H9 (cell line): ENCODE results near the gene OR2T33. TPM values are rescaled to one million over a fixed set of nuclear protein-coding genes. Genes with fewer than 3 reads are reported as not detected.
"Not testable (repeated sequence)": the region's sequence is repeated elsewhere in the genome, so short reads cannot be mapped to it uniquely, and the experiment has no call there.

Experiments used
- DNase-seq: peaks from one replicate; pipeline ENCODE4 v3.0.0-alpha.2; 2017
- H2AFZ ChIP-seq: one replicate; pipeline ENCODE4 v1.6.1; 2013; ENCODE audit warnings: mild to moderate bottlenecking, low read length, control low read depth, moderate library complexity
- H2AK5ac ChIP-seq: 2 replicates; pipeline ENCODE4 v1.6.1; 2013; ENCODE audit warnings: low read length, control low read depth, mixed read lengths; ENCODE audit not compliant: insufficient read length
- H2BK120ac ChIP-seq: one replicate; pipeline ENCODE4 v1.6.1; 2013; ENCODE audit warnings: low read depth, mild to moderate bottlenecking, low read length, control low read depth, inconsistent platforms; ENCODE audit not compliant: poor library complexity, severe bottlenecking
- H2BK12ac ChIP-seq: 2 replicates; pipeline ENCODE4 v1.6.1; 2013; ENCODE audit warnings: low read length, control low read depth, mixed read lengths, low read depth; ENCODE audit not compliant: insufficient read length
- H2BK15ac ChIP-seq: 2 replicates; pipeline ENCODE4 v1.6.1; 2013; ENCODE audit warnings: low read depth, low read length, control low read depth
- H2BK20ac ChIP-seq: one replicate; pipeline ENCODE4 v1.6.1; 2013; ENCODE audit warnings: low read depth, mild to moderate bottlenecking, low read length, control low read depth, inconsistent platforms; ENCODE audit not compliant: poor library complexity, severe bottlenecking
- H2BK5ac ChIP-seq: 2 replicates; pipeline ENCODE4 v1.6.1; 2013; ENCODE audit warnings: low read length, control low read depth, mixed read lengths; ENCODE audit not compliant: insufficient read length
- H3K14ac ChIP-seq: 2 replicates; pipeline ENCODE4 v1.6.1; 2013; ENCODE audit warnings: low read length, control low read depth; ENCODE audit not compliant: insufficient read depth
- H3K18ac ChIP-seq: 2 replicates; pipeline ENCODE4 v1.6.1; 2013; ENCODE audit warnings: low read depth, mild to moderate bottlenecking, mixed read lengths, low read length, control low read depth; ENCODE audit not compliant: insufficient read length
- H3K23ac ChIP-seq: 2 replicates; pipeline ENCODE4 v1.6.1; 2013; ENCODE audit warnings: low read length, control low read depth, mixed read lengths, low read depth; ENCODE audit not compliant: insufficient read length
- H3K23me2 ChIP-seq: 2 replicates; pipeline ENCODE4 v1.6.1; 2013; ENCODE audit warnings: low read depth, mild to moderate bottlenecking, mixed read lengths, low read length, control low read depth; ENCODE audit not compliant: insufficient read length, poor library complexity, severe bottlenecking
- H3K27ac ChIP-seq: 2 replicates; pipeline ENCODE4 v1.5.1; 2013; ENCODE audit warnings: low read length, control low read depth, mixed read lengths, low read depth; ENCODE audit not compliant: insufficient read length
- H3K27me3 ChIP-seq: 2 replicates; pipeline ENCODE4 v1.6.1; 2013; ENCODE audit warnings: low read length, control low read depth, inconsistent platforms; ENCODE audit not compliant: insufficient read depth
- H3K4ac ChIP-seq: 2 replicates; pipeline ENCODE4 v1.6.1; 2013; ENCODE audit warnings: low read depth, mild to moderate bottlenecking, control low read depth, inconsistent platforms, low read length, moderate library complexity
- H3K4me1 ChIP-seq: 2 replicates; pipeline ENCODE4 v1.6.1; 2013; ENCODE audit warnings: low read length, control low read depth, inconsistent platforms; ENCODE audit not compliant: insufficient read depth
- H3K4me2 ChIP-seq: 2 replicates; pipeline ENCODE4 v1.6.1; 2013; ENCODE audit warnings: low read length, control low read depth, mixed read lengths; ENCODE audit not compliant: insufficient read length, insufficient read depth
- H3K56ac ChIP-seq: 2 replicates; pipeline ENCODE4 v1.6.1; 2013; ENCODE audit warnings: low read depth, mild to moderate bottlenecking, mixed read lengths, low read length, control low read depth; ENCODE audit not compliant: insufficient read length
- H3K79me1 ChIP-seq: 2 replicates; pipeline ENCODE4 v1.6.1; 2013; ENCODE audit warnings: low read depth, mild to moderate bottlenecking, moderate library complexity, low read length, control low read depth, inconsistent platforms; ENCODE audit not compliant: insufficient read depth, poor library complexity, severe bottlenecking
- H3K79me2 ChIP-seq: 2 replicates; pipeline ENCODE4 v1.6.1; 2013; ENCODE audit warnings: low read length, control low read depth, inconsistent platforms; ENCODE audit not compliant: insufficient read depth
- H3K9ac ChIP-seq: 2 replicates; pipeline ENCODE4 v1.6.1; 2013; ENCODE audit warnings: low read length, control low read depth, mixed read lengths; ENCODE audit not compliant: insufficient read length; ENCODE audit errors: extremely low read depth
- H3K9me3 ChIP-seq: one replicate; pipeline ENCODE4 v1.6.1; 2013; ENCODE audit warnings: low read depth, low read length, inconsistent platforms; ENCODE audit not compliant: control insufficient read depth
- H3T11ph ChIP-seq: one replicate; pipeline ENCODE4 v1.6.1; 2013; ENCODE audit warnings: mild to moderate bottlenecking, low read length, control low read depth, inconsistent platforms
- H4K20me1 ChIP-seq: one replicate; pipeline ENCODE4 v1.6.1; 2013; ENCODE audit not compliant: control insufficient read depth, insufficient read length, insufficient read depth
- H4K5ac ChIP-seq: 2 replicates; pipeline ENCODE4 v1.6.1; 2013; ENCODE audit warnings: low read depth, mild to moderate bottlenecking, mixed read lengths, low read length, control low read depth; ENCODE audit not compliant: insufficient read length
- H4K8ac ChIP-seq: replicated peaks from 2 replicates; pipeline ENCODE4 v1.6.1; 2013; ENCODE audit warnings: low read length, control low read depth, mixed read lengths, low read depth; ENCODE audit not compliant: insufficient read length
- H4K91ac ChIP-seq: 2 replicates; pipeline ENCODE4 v1.6.1; 2013; ENCODE audit warnings: low read depth, mild to moderate bottlenecking, moderate library complexity, mixed read lengths, low read length, control low read depth; ENCODE audit not compliant: insufficient read length
- H3K27ac Mint-ChIP-seq, 3 experiments: 2 replicates in 2 of 3; 3 replicates in 1 of 3; pipeline ENCODE4 v1.8.0; 2020 to 2021; ENCODE audit warnings: mixed read lengths in 3 of 3, mild to moderate bottlenecking in 1 of 3, moderate library complexity in 1 of 3
- H3K27me3 Mint-ChIP-seq: 2 replicates; pipeline ENCODE4 v1.8.0; 2021; ENCODE audit warnings: low read depth, mild to moderate bottlenecking, moderate library complexity, mixed read lengths
- H3K36me3 Mint-ChIP-seq, 3 experiments: 2 replicates in 2 of 3; 3 replicates in 1 of 3; pipeline ENCODE4 v1.8.0; 2020 to 2021; ENCODE audit warnings: low read depth in 3 of 3, mixed read lengths in 3 of 3; ENCODE audit not compliant: insufficient read depth in 1 of 3
- H3K4me1 Mint-ChIP-seq, 2 experiments: 2 replicates each; pipeline ENCODE4 v1.8.0; 2020; ENCODE audit warnings: mixed read lengths in 2 of 2
- H3K4me3 Mint-ChIP-seq, 2 experiments: 2 replicates in 1 of 2; 3 replicates in 1 of 2; pipeline ENCODE4 v1.8.0; 2020 to 2021; ENCODE audit warnings: mild to moderate bottlenecking in 2 of 2, mixed read lengths in 2 of 2, moderate library complexity in 1 of 2
- H3K9me3 Mint-ChIP-seq, 2 experiments: 2 replicates in 1 of 2; 3 replicates in 1 of 2; pipeline ENCODE4 v1.8.0; 2020; ENCODE audit warnings: mild to moderate bottlenecking in 2 of 2, mixed read lengths in 2 of 2, moderate library complexity in 1 of 2
- WGBS: extraction: QIAGEN DNeasy Blood & Tissue Kit; methylation state at CpG from one replicate; pipeline ENCODE4 v1.1.7; 2013; ENCODE audit warnings: missing lambda C conversion rate, low lambda C conversion rate, mixed read lengths; ENCODE audit not compliant: insufficient read length; ENCODE audit errors: extremely low coverage; 5-methylcytosine and 5-hydroxymethylcytosine counted together
- total RNA-seq: library from RNA; stranded (reverse); gene quantifications from 2 replicates; pipeline ENCODE4 v1.2.1, GENCODE V29; 2021
- TF ChIP-seq, protein P1 (sequence below): fragments of 200-600 bp; sonication (generic); conservative IDR thresholded peaks from 3 replicates; pipeline ENCODE4 v1.8.0; 2021; ENCODE audit warnings: antibody characterized with exemption, mild to moderate bottlenecking

The OR2T33 gene
- total RNA-seq, 1 experiment from 2014 or later: not detected

DNA sequence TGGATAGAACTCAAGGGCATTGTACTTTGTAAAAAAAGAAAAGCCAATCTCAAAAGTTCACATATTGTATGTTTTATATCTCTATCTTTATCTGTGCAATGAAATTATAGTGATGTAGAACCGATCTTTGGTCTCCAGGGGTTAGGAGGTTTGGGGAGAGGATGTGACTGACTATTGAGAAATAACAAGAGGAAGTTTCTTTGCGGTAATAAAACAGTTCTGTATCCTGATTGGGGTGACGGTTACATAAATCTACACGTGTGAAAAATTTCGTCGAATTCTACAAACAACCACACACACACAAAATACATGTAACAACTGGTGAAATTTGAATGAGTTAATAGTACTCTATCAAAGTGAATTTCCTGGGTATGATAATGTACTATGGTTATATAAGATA, 10.6 kb upstream of the OR2T33 start:
- Mint-ChIP-seq H3K4me1 (no peaks in the 10 kb centered on the region), H3K9me3 (peaks cover 73 to 86% of the 10 kb centered on the region in 2 experiments), H3K27ac (no peak overlapping the region), H3K4me3 (no peak overlapping the region), H3K27me3 (no peaks in the 10 kb centered on the region), H3K36me3 (peaks cover 0 to 35% (median 0%) of the 10 kb centered on the region in 3 experiments; a peak in 5 of 7 replicates)
- WGBS: no CpG with 5 or more reads among the region's 6 CpGs
- H2BK15ac ChIP-seq: no peak overlapping the region
- no peaks in the 10 kb centered on the region for H3K79me2 ChIP-seq
- H3K56ac ChIP-seq: no peak overlapping the region
- no peak overlapping the region for H2AFZ ChIP-seq
- H2AK5ac ChIP-seq: no peak overlapping the region
- H3K4me1 ChIP-seq: no peaks in the 10 kb centered on the region
- H3K23me2 ChIP-seq: no peaks in the 10 kb centered on the region
- no peak overlapping the region for H3K18ac ChIP-seq
- H4K8ac ChIP-seq: no peak overlapping the region
- H2BK5ac ChIP-seq: no peak overlapping the region
- no peak overlapping the region for H3K27ac ChIP-seq
- H2BK12ac ChIP-seq: no peak overlapping the region
- no peaks in the 10 kb centered on the region for H3K27me3 ChIP-seq
- no peak overlapping the region for H3K9ac ChIP-seq
- peaks cover 36% of the 10 kb centered on the region for H3K9me3 ChIP-seq
- no peak overlapping the region for H3K4me2 ChIP-seq
- H4K5ac ChIP-seq: no peak overlapping the region
- no peak overlapping the region for H3K14ac ChIP-seq
- H3T11ph ChIP-seq: no peak overlapping the region
- H4K20me1 ChIP-seq: no peaks in the 10 kb centered on the region
- H2BK20ac ChIP-seq: no peak overlapping the region
- H3K79me1 ChIP-seq: no peaks in the 10 kb centered on the region
- TF ChIP-seq, protein P1, sequence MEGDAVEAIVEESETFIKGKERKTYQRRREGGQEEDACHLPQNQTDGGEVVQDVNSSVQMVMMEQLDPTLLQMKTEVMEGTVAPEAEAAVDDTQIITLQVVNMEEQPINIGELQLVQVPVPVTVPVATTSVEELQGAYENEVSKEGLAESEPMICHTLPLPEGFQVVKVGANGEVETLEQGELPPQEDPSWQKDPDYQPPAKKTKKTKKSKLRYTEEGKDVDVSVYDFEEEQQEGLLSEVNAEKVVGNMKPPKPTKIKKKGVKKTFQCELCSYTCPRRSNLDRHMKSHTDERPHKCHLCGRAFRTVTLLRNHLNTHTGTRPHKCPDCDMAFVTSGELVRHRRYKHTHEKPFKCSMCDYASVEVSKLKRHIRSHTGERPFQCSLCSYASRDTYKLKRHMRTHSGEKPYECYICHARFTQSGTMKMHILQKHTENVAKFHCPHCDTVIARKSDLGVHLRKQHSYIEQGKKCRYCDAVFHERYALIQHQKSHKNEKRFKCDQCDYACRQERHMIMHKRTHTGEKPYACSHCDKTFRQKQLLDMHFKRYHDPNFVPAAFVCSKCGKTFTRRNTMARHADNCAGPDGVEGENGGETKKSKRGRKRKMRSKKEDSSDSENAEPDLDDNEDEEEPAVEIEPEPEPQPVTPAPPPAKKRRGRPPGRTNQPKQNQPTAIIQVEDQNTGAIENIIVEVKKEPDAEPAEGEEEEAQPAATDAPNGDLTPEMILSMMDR: no peak
- H4K91ac ChIP-seq: no peak overlapping the region
- DNase-seq: no peak
- no peak overlapping the region for H3K23ac ChIP-seq
- no peak overlapping the region for H2BK120ac ChIP-seq
- H3K4ac ChIP-seq: no peak overlapping the region

DNA sequence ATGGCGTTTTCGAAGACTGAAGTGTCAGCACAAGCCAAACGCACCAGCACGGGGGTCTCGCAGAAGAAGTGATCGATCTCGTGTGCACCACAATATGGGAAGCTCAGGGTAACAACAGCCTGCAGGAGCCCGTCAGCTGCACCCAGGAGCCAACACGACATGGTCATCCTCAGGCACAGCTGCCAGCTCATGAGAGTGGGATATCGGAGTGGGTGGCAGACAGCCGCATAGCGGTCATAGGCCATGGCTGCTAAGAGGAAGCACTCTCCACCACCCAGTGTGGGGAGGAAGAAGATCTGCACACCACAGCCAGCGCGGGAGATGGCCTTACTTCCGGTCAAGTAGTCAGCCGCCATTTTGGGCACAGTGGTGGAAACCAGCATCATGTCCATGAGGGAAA, 4.6 kb downstream of the OR2T33 start:
- H2BK20ac ChIP-seq, H3K27me3 Mint-ChIP-seq, H3K27me3 ChIP-seq, H3K4me1 ChIP-seq, H2BK15ac ChIP-seq, H2BK5ac ChIP-seq, H4K8ac ChIP-seq, H4K5ac ChIP-seq, H3T11ph ChIP-seq, H3K18ac ChIP-seq, H3K23ac ChIP-seq, H3K14ac ChIP-seq, H2AK5ac ChIP-seq, H3K56ac ChIP-seq, H3K27ac Mint-ChIP-seq, H3K4me1 Mint-ChIP-seq, H3K36me3 Mint-ChIP-seq, H3K4me3 Mint-ChIP-seq, H3K9ac ChIP-seq, DNase-seq, H3K4ac ChIP-seq, H4K20me1 ChIP-seq, H3K79me2 ChIP-seq, H3K4me2 ChIP-seq, H4K91ac ChIP-seq, H2BK120ac ChIP-seq, H3K27ac ChIP-seq, H2AFZ ChIP-seq, H3K79me1 ChIP-seq, H2BK12ac ChIP-seq, H3K23me2 ChIP-seq: not testable (repeated sequence)
- WGBS: no CpG with 5 or more reads among the region's 16 CpGs
- peaks cover 61 to 70% of the 10 kb centered on the region in 2 experiments for H3K9me3 Mint-ChIP-seq
- peaks cover 43% of the 10 kb centered on the region for H3K9me3 ChIP-seq
